K562 (cell line): ENCODE measurements around the gene CHTF8. TPM values are rescaled to one million over a fixed set of nuclear protein-coding genes. Genes with fewer than 3 reads are reported as not detected.

Experiments
- ATAC-seq: fragments of 200-7000 bp; cut with Tn5 transposase; 3 replicates; pipeline ENCODE4 v1.9.1; 2020; ENCODE audit warnings: moderate library complexity
- BruUV-seq: library from RNA; stranded (reverse); fragments of 400-500 nt; replicated peaks from 2 replicates; lab custom pipeline; 2021; lab: Mats Ljungman, UMichigan
- CTCF ChIA-PET: fragments of 300-600 bp; formaldehyde crosslinking; extraction: SDS; loops from one replicate; lab custom pipeline; 2021; ENCODE audit warnings: low intra/inter-chr PET ratio; lab: Yijun Ruan, JAX
- POLR2A ChIA-PET: fragments of 300-600, 350-650 bp; sonication (Branson Sonifier 250); formaldehyde crosslinking; extraction: SDS; loops from one replicate; lab custom pipeline; 2021; ENCODE audit warnings: antibody characterized with exemption, inconsistent platforms; lab: Yijun Ruan, JAX
- DNase-seq, 4 experiments: peaks; one replicate each; pipeline versions ENCODE4 v3.0.0 to v3.0.0-alpha.2; 2011 to 2018; ENCODE audit warnings: low spot score in 3 of 4, mixed read lengths in 3 of 4; ENCODE audit errors: extremely low read depth in 1 of 4
- FAIRE-seq: peaks from 2 replicates; lab custom pipeline; 2011; peaks lifted over from hg19 to GRCh38; lab: Jason Lieb, UNC
- H2AFZ ChIP-seq: 2 replicates; pipeline ENCODE4 v1.6.0; 2011; ENCODE audit warnings: low read depth, low read length, control low read depth, inconsistent platforms
- H3K27ac ChIP-seq: fragments of 200-600 bp; 3 replicates; pipeline ENCODE4 v1.8.0; 2011; ENCODE audit warnings: low read depth, mild to moderate bottlenecking, control low read depth, inconsistent platforms, low read length, moderate library complexity, mixed read lengths; ENCODE audit errors: extremely low read depth
- H3K27me3 ChIP-seq, 2 experiments: fragments of 300-600 bp in 1 of 2; 2 replicates in 1 of 2; 3 replicates in 1 of 2; pipeline versions ENCODE4 v1.6.0 to v1.8.0; 2011; ENCODE audit warnings: inconsistent platforms in 2 of 2, low read length in 2 of 2, mild to moderate bottlenecking in 1 of 2, mixed read lengths in 1 of 2, moderate library complexity in 1 of 2; ENCODE audit not compliant: control insufficient read depth in 2 of 2, insufficient read depth in 2 of 2
- H3K36me3 ChIP-seq: fragments of 300-600 bp; 3 replicates; pipeline ENCODE4 v1.8.0; 2011; ENCODE audit warnings: mild to moderate bottlenecking, low read length, inconsistent platforms; ENCODE audit not compliant: control insufficient read depth, insufficient read depth
- H3K4me1 ChIP-seq, 2 experiments: fragments of 200-600 bp in 1 of 2; replicated peaks in 1 of 2; 2 replicates in 1 of 2; 3 replicates in 1 of 2; pipeline versions ENCODE4 v1.5.1 to v1.8.0; 2011; ENCODE audit warnings: inconsistent platforms in 2 of 2, low read length in 2 of 2, mild to moderate bottlenecking in 1 of 2, mixed read lengths in 1 of 2, moderate library complexity in 1 of 2; ENCODE audit not compliant: control insufficient read depth in 2 of 2, insufficient read depth in 2 of 2
- H3K4me2 ChIP-seq: 2 replicates; pipeline ENCODE4 v1.6.1; 2011; ENCODE audit warnings: low read length, control low read depth, inconsistent platforms, mixed read lengths; ENCODE audit not compliant: insufficient read depth
- H3K4me3 ChIP-seq: fragments of 200-600 bp; sonication (generic), shearing (Covaris generic); 2 replicates; pipeline ENCODE4 v1.5.1; 2016; ENCODE audit warnings: control low read depth, inconsistent platforms
- H3K79me2 ChIP-seq: fragments of 200-600 bp; 3 replicates; pipeline ENCODE4 v1.8.0; 2011; ENCODE audit warnings: low read length, inconsistent platforms; ENCODE audit not compliant: control insufficient read depth, insufficient read depth
- H3K9ac ChIP-seq, 2 experiments: 2 replicates each; pipeline versions ENCODE4 v1.6.0 to v1.6.1; 2011; ENCODE audit warnings: low read depth in 2 of 2, low read length in 2 of 2, control low read depth in 1 of 2, inconsistent platforms in 1 of 2, mild to moderate bottlenecking in 1 of 2, mixed read lengths in 1 of 2; ENCODE audit not compliant: insufficient read depth in 1 of 2
- H3K9me1 ChIP-seq: one replicate; pipeline ENCODE4 v1.6.0; 2011; ENCODE audit warnings: inconsistent platforms, mild to moderate bottlenecking, low read length, moderate library complexity; ENCODE audit not compliant: control insufficient read depth, insufficient read depth
- H3K9me3 ChIP-seq: replicated peaks from 2 replicates; pipeline ENCODE4 v1.5.1; 2011; ENCODE audit warnings: low read depth, low read length, inconsistent platforms; ENCODE audit not compliant: control insufficient read depth, insufficient read depth
- H4K20me1 ChIP-seq: replicated peaks from 2 replicates; pipeline ENCODE4 v1.6.1; 2011; ENCODE audit warnings: low read length, inconsistent platforms, mixed read lengths; ENCODE audit not compliant: control insufficient read depth, insufficient read depth
- BACH1 ChIP-seq: fragments of 200-800 bp; sonication (Bioruptor generic); IDR thresholded peaks from 2 replicates; pipeline ENCODE4 v1.6.1; 2016; ENCODE audit warnings: missing genetic modification characterization, missing compliant biosample characterization
- DMBX1 ChIP-seq: fragments of 250-450 bp; sonication (Bioruptor Pico); IDR thresholded peaks from 2 replicates; pipeline ENCODE4 v1.8.0; 2022; ENCODE audit warnings: inconsistent platforms, mild to moderate bottlenecking, moderate library complexity, borderline replicate concordance
- HNRNPK ChIP-seq: fragments of 200-400 bp; formaldehyde crosslinking; IDR thresholded peaks from one replicate; pipeline ENCODE4 v1.6.1; 2018; ENCODE audit warnings: mild to moderate bottlenecking, low read depth, low read length; ENCODE audit not compliant: poor library complexity, severe bottlenecking
- MCM2 ChIP-seq: fragments of 450-650 bp; IDR thresholded peaks from 2 replicates; pipeline ENCODE4 v1.6.1; 2017; ENCODE audit warnings: low read depth, mild to moderate bottlenecking
- MEF2D ChIP-seq: conservative IDR thresholded peaks from 2 replicates; pipeline ENCODE4 v1.6.1; 2016; ENCODE audit warnings: low read depth, missing genetic modification characterization, missing compliant biosample characterization
- MYC ChIP-seq, 2 experiments: fragments of 250-450 bp in 1 of 2; sonication (Bioruptor Pico) in 1 of 2; IDR thresholded peaks; 2 replicates each; pipeline versions ENCODE4 v1.5.1 to v1.6.1; 2012 to 2021; ENCODE audit warnings: low read depth in 2 of 2, borderline replicate concordance in 1 of 2, improper control_type of control experiment in 1 of 2, low read length in 1 of 2, mild to moderate bottlenecking in 1 of 2, moderate library complexity in 1 of 2
- NFXL1 ChIP-seq: fragments of 450-650 bp; formaldehyde crosslinking; IDR thresholded peaks from 2 replicates; pipeline ENCODE4 v1.4.0; 2021; ENCODE audit warnings: mild to moderate bottlenecking
- PCBP2 ChIP-seq: fragments of 200-400 bp; formaldehyde crosslinking; IDR thresholded peaks from 2 replicates; pipeline ENCODE4 v1.6.1; 2018; ENCODE audit warnings: low read length, low read depth, mild to moderate bottlenecking, moderate library complexity; ENCODE audit not compliant: poor library complexity, severe bottlenecking
- POLR2A ChIP-seq: fragments of 450-650 bp; conservative IDR thresholded peaks from 2 replicates; pipeline ENCODE4 v1.6.1; 2016
- RFX7 ChIP-seq: fragments of 250-450 bp; sonication (Bioruptor Pico); IDR thresholded peaks from 2 replicates; pipeline ENCODE4 v1.5.1; 2021; ENCODE audit warnings: mild to moderate bottlenecking
- SRF ChIP-seq, 2 experiments: fragments of 250-450, 450-650 bp in 1 of 2; sonication (Bioruptor Pico) in 1 of 2; sonication (generic) in 1 of 2; formaldehyde crosslinking; IDR thresholded peaks; 2 replicates each; pipeline versions ENCODE4 v1.5.0 to v1.5.1; 2020 to 2022; ENCODE audit warnings: mild to moderate bottlenecking in 1 of 2, missing genetic modification reagents in 1 of 2
- SRSF3 ChIP-seq: fragments of 200-400 bp; formaldehyde crosslinking; IDR thresholded peaks from 2 replicates; pipeline ENCODE4 v1.6.1; 2016; ENCODE audit warnings: mild to moderate bottlenecking, low read length, moderate library complexity; ENCODE audit not compliant: insufficient read depth
- STAG1 ChIP-seq: sonication (generic); formaldehyde crosslinking; IDR thresholded peaks from 2 replicates; pipeline ENCODE4 v1.5.0; 2020; ENCODE audit warnings: missing genetic modification reagents, borderline replicate concordance
- TCF15 ChIP-seq: fragments of 250-450 bp; sonication (Bioruptor Pico); IDR thresholded peaks from 2 replicates; pipeline ENCODE4 v1.8.0; 2022; ENCODE audit warnings: moderate library complexity, mild to moderate bottlenecking, inconsistent platforms
- ZBTB43 ChIP-seq: sonication (generic); formaldehyde crosslinking; IDR thresholded peaks from 2 replicates; pipeline ENCODE4 v1.8.0; 2023; ENCODE audit warnings: mild to moderate bottlenecking, missing genetic modification reagents
- ZNF146 ChIP-seq: IDR thresholded peaks from one replicate; pipeline ENCODE4 v1.6.1; 2018; ENCODE audit warnings: missing compliant biosample characterization; ENCODE audit not compliant: unreplicated experiment
- ZNF232 ChIP-seq: sonication (generic); formaldehyde crosslinking; IDR thresholded peaks from 2 replicates; pipeline ENCODE4 v1.8.0; 2022; ENCODE audit warnings: mild to moderate bottlenecking, missing genetic modification reagents
- ZNF444 ChIP-seq: fragments of 250-450 bp; sonication (Bioruptor Pico); IDR thresholded peaks from 2 replicates; pipeline ENCODE4 v1.4.0; 2020; ENCODE audit warnings: mild to moderate bottlenecking, moderate library complexity
- WGBS: fragments of 100-300 bp; shearing (Covaris generic); methylation state at CpG from one replicate; pipeline ENCODE4 v1.1.6; 2016; ENCODE audit warnings: low coverage, mixed read lengths; ENCODE audit not compliant: insufficient coverage; ENCODE audit errors: missing lambda C conversion rate; 5-methylcytosine and 5-hydroxymethylcytosine counted together
- in situ Hi-C: fragments of 300-500 bp; cut with MboI; formaldehyde crosslinking; loops from 4 replicates; pipeline ENCODE4 v1.15.0; 2018; ENCODE audit warnings: inconsistent platforms, mixed read lengths
- intact Hi-C: fragments of 100-400 bp; cut with micrococcal nuclease; formaldehyde crosslinking; loops from 2 replicates; pipeline ENCODE4 v1.14.2; 2022
- polyA plus RNA-seq, 8 experiments: library from polyadenylated mRNA; depleted of rRNA in 4 of 8; stranded (reverse) in 5 of 8; unstranded in 3 of 8; fragments of >200 nt; fragmentation: Nextera tagmentation in 2 of 8; fragmentation: Illumina TruSeq in 1 of 8; extraction: Ambion mirVana in 2 of 8; extraction: Trizol in 1 of 8; gene quantifications; 2 replicates each; pipeline versions ENCODE4 v1.2.1 to v1.2.3, GENCODE V29; 2011 to 2014; ENCODE audit warnings: inconsistent platforms in 1 of 8, missing spikeins in 1 of 8
- total RNA-seq, 7 experiments: library from RNA; depleted of rRNA in 6 of 7; stranded (reverse); fragments of >200 nt in 6 of 7; fragmentation: Illumina TruSeq in 2 of 7; extraction: Trizol in 2 of 7; gene quantifications; 2 replicates each; pipeline versions ENCODE4 v1.2.1 to v1.2.3, GENCODE V29; 2011 to 2021; ENCODE audit warnings: low replicate concordance in 1 of 7

The CHTF8 gene
- total and polyA plus RNA-seq, 9 of the 15 experiments (the other 6 are each of a cell fraction or from before 2014, with no cell fraction given): 20.2 to 199 (median 108) TPM

GRCh38 chr16:69171325-69172084 is 39.1 kb upstream of the CHTF8 start:
- ATAC-seq (no peak), FAIRE-seq (no peak), DNase-seq (no peak)
- Histone ChIP-seq H3K9me3 (no peaks in the 10 kb centered on the region), H3K4me2 (no peak overlapping the region), H3K4me1 (peaks cover 3 to 19% of the 10 kb centered on the region in 2 experiments), H3K79me2 (no peaks in the 10 kb centered on the region), H3K9ac (no peak overlapping the region), H3K27ac (peak overlapping the region; percentile 97; the same call in 2 of the 3 replicates), H3K4me3 (no peak overlapping the region), H4K20me1 (no peaks in the 10 kb centered on the region; the same call in 1 of the 2 replicates), H3K9me1 (no peaks in the 10 kb centered on the region), H3K36me3 (peaks cover 47% of the 10 kb centered on the region), H3K27me3 (no peaks in the 10 kb centered on the region), H2AFZ (no peak overlapping the region)
- in situ Hi-C loops: no loop called here
- ChIA-PET CTCF (interaction anchor here (0.6 kb wide), 1 partner anchor 10 kb away, joined by 3 read pairs; no protein-coding TSS in a partner anchor), POLR2A (interaction anchor here (0.8 kb wide), 1 partner anchor 11 kb away, joined by 3 read pairs; no protein-coding TSS in a partner anchor)
- intact Hi-C loops: no loop called here
- TF ChIP-seq HNRNPK (peak; percentile 77), ZNF232 (CRISPR knock-in tag) (no peak), ZNF146 (no peak), ZBTB43 (CRISPR knock-in tag) (no peak), DMBX1 (CRISPR knock-in tag) (peak; percentile 43; the same call in 1 of the 2 replicates), TCF15 (CRISPR knock-in tag) (no peak), ZNF444 (no peak), POLR2A (no peak), SRSF3 (no peak), RFX7 (CRISPR knock-in tag) (no peak), NFXL1 (CRISPR knock-in tag) (0 out of 2 replicates have a peak, but pooled peaks have one; percentile 44), MEF2D (tag) (0 out of 2 replicates have a peak, but pooled peaks have one; percentile 15), PCBP2 (peak; percentile 99), STAG1 (no peak), MCM2 (no peak), MYC (IDR thresholded peaks at IDR 0.05; ENCODE audit: low read depth, low read length) (no peak), MYC (CRISPR knock-in tag; IDR thresholded peaks at IDR 0.05; ENCODE audit: borderline replicate concordance, low read depth) (no peak), SRF (CRISPR knock-in tag; IDR thresholded peaks at IDR 0.05) (0 out of 4 replicates have a peak, but pooled peaks of 1 of the 2 experiments have one; percentile 58), BACH1 (0 out of 2 replicates have a peak, but pooled peaks have one; percentile 3)
- no TSS peak for BruUV-seq
- 67% methylated on average over 6 of the region's 6 CpGs for WGBS
